Left ventricle myocardium inferior (tissue), 1 donor: ENCODE data around the gene IRAK1. TPM values are rescaled to one million over a fixed set of nuclear protein-coding genes. Genes with fewer than 3 reads are reported as not detected.

Experiments used
- DNase-seq: peaks from one replicate; pipeline ENCODE4 v3.0.0-alpha.2; 2020
- H3K27ac ChIP-seq: fragments of 200-600 bp; replicated peaks from 2 replicates; pipeline ENCODE4 v1.8.0; 2021
- H3K27me3 ChIP-seq: fragments of 200-600 bp; 2 replicates; pipeline ENCODE4 v1.8.0; 2021; ENCODE audit warnings: low read depth
- H3K36me3 ChIP-seq: fragments of 200-600 bp; 2 replicates; pipeline ENCODE4 v1.8.0; 2021
- H3K4me1 ChIP-seq: fragments of 200-600 bp; 2 replicates; pipeline ENCODE4 v1.8.0; 2021
- H3K4me3 ChIP-seq: fragments of 200-600 bp; 2 replicates; pipeline ENCODE4 v1.8.0; 2021; ENCODE audit warnings: mild to moderate bottlenecking, moderate library complexity
- H3K9me3 ChIP-seq: fragments of 200-600 bp; replicated peaks from 2 replicates; pipeline ENCODE4 v1.8.0; 2021
- intact Hi-C: fragments of 100-400 bp; cut with micrococcal nuclease; formaldehyde crosslinking; loops from one replicate; pipeline ENCODE4 v1.11.0; 2022
- total RNA-seq: library from RNA; stranded (reverse); fragmentation: NEBNext Ultra II Directional; extraction: Animal tissue kit (Norgen Biotek cat#: 25700); gene quantifications from one replicate; pipeline ENCODE4 v1.2.1, GENCODE V29; 2021
- TF ChIP-seq, protein P1 (sequence below): fragments of 200-600 bp; IDR thresholded peaks from 2 replicates; pipeline ENCODE4 v1.8.0; 2021; ENCODE audit warnings: antibody characterized with exemption, mild to moderate bottlenecking, borderline replicate concordance
- donor health status: DM: no; HTN: yes; CAD: no; lungs with severe emphysema.

The IRAK1 gene
- total RNA-seq, 1 donor from 2014 or later: 40.6 TPM

- no peaks in the 10 kb centered on the region for H3K9me3 ChIP-seq
- DNase-seq: no peak
- TF ChIP-seq, protein P1, sequence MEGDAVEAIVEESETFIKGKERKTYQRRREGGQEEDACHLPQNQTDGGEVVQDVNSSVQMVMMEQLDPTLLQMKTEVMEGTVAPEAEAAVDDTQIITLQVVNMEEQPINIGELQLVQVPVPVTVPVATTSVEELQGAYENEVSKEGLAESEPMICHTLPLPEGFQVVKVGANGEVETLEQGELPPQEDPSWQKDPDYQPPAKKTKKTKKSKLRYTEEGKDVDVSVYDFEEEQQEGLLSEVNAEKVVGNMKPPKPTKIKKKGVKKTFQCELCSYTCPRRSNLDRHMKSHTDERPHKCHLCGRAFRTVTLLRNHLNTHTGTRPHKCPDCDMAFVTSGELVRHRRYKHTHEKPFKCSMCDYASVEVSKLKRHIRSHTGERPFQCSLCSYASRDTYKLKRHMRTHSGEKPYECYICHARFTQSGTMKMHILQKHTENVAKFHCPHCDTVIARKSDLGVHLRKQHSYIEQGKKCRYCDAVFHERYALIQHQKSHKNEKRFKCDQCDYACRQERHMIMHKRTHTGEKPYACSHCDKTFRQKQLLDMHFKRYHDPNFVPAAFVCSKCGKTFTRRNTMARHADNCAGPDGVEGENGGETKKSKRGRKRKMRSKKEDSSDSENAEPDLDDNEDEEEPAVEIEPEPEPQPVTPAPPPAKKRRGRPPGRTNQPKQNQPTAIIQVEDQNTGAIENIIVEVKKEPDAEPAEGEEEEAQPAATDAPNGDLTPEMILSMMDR: no peak
- H3K4me1 ChIP-seq: peaks cover 77% of the 10 kb centered on the region
- H3K27ac ChIP-seq: peak overlapping the region; percentile 40
- intact Hi-C loops: no loop called here
- H3K27me3 ChIP-seq: no peaks in the 10 kb centered on the region
- H3K36me3 ChIP-seq: peaks cover 4% of the 10 kb centered on the region
- no peak overlapping the region for H3K4me3 ChIP-seq
These were observed 40.1 kb upstream of the IRAK1 start for GRCh38 chrX:154059729-154060245.

DNA sequence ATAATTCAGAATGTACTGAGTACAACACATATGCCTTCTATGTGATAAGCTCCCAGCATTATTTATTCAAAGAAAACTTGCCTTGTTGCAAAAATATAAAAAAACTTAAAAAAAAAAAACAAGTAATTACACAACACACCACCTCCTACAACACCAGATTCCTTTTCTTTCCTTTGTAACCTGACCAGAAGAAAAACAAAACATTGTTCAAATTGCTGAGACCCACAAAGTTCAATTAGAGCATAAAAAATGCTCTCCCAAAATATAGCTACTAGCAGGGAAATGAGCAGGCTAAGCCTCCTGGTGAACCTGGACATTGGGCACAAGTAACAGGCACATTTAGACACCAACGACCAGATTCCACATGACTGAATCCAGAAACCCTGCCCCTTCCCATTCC, 39.5 kb upstream of the IRAK1 start:
- peaks cover 4% of the 10 kb centered on the region for H3K36me3 ChIP-seq
- peak overlapping the region; percentile 40 for H3K27ac ChIP-seq
- no peaks in the 10 kb centered on the region for H3K9me3 ChIP-seq
- H3K4me3 ChIP-seq: no peak overlapping the region
- TF ChIP-seq, protein P1: no peak
- intact Hi-C loops: no loop called here
- no peak for DNase-seq
- peaks cover 71% of the 10 kb centered on the region for H3K4me1 ChIP-seq
- no peaks in the 10 kb centered on the region for H3K27me3 ChIP-seq

DNA sequence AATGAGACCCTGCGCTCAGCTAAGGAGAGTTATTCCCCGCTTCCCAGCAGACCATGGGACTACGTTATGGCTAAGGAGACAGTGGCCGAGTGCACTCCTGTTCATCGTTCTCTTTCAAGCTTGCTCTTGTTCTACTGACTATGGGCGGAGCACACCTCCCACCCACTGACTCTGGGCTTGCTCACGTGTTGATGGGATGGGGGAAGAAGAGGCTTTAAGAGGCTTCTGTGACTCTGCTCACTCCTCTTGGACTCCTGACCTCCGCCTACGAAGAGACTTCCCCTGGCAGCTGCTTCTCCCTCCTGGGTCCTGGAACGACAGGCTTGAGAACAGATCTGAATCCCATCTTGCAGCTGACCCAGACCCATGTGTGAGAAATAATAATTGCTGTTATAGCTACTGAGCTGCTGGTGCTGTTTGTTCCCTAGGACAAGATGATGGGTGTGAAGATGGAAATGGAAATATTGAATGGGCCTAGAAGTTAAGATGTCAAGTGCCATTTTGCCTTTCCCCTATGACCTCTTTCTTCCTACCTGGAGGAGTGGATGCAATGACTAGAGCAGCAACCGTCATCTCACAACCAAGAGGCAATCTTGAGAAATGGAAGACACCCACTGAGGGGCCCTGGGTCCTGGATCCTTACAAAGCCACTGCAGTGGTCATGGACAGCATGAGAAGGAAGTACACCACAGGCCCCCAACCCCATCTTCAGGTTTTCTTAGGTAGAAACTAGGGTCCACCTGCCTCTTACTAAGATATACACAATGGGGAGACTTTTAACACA, 38.7 kb upstream of the IRAK1 start:
- Histone ChIP-seq H3K4me1 (peaks cover 63% of the 10 kb centered on the region), H3K27me3 (no peaks in the 10 kb centered on the region), H3K4me3 (no peak overlapping the region), H3K9me3 (no peaks in the 10 kb centered on the region), H3K36me3 (peaks cover 4% of the 10 kb centered on the region), H3K27ac (peak overlapping the region; percentile 40)
- intact Hi-C loops: no loop called here
- no peak for DNase-seq
- TF ChIP-seq, protein P1: no peak

DNA sequence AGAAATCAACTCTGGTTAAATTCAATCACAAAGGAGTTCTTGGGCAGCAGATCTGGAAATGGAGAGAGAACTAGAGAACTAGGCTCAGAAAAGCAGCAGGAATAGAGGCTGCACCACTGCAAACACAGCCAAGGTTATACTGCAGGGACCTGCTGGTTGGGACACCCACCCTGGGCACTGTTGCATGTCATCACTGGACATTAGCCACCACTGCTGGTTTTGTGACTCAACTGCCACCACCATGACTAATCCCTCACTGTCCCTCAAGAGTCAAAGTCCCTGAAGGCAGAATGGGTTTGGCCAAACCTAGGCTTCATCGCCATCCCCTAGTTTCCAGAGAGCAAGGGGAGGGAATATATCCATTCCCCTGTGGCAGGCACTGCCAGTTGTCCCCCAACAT, 38.1 kb upstream of the IRAK1 start:
- Histone ChIP-seq H3K27ac (peak overlapping the region; percentile 40), H3K4me3 (no peak overlapping the region), H3K27me3 (no peaks in the 10 kb centered on the region), H3K9me3 (no peaks in the 10 kb centered on the region), H3K4me1 (peaks cover 57% of the 10 kb centered on the region), H3K36me3 (peaks cover 4% of the 10 kb centered on the region)
- intact Hi-C loops: no loop called here
- no peak for DNase-seq
- TF ChIP-seq, protein P1: no peak

DNA sequence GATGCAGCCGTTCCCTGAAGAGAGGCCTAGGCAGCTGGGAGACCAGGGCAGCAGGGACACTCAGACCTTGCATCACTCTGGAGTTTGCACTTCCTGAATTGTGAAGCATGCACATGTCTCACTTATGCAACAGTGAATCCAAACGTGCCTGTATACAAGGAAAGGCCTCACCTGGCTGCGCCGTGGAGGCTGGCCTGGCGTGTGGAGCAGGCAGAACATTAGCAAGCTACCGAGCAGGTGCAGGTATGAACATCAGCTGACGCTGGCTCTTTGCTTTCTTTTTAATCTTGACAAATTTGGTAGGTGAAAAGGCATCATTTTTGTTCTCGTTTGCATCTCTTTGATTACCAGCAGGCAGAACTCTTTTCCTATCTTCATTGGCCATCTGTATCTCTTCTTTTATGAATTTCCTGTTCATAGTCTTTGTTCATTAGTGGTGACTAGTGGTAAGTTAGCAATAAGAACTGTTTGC, 37.1 kb upstream of the IRAK1 start:
- TF ChIP-seq, protein P1: no peak
- Histone ChIP-seq H3K36me3 (peaks cover 4% of the 10 kb centered on the region), H3K9me3 (no peaks in the 10 kb centered on the region), H3K4me1 (peaks cover 54% of the 10 kb centered on the region), H3K27ac (peak overlapping the region; percentile 8), H3K4me3 (no peak overlapping the region), H3K27me3 (no peaks in the 10 kb centered on the region)
- no peak for DNase-seq
- intact Hi-C loops: no loop called here
